Right renal pelvis (tissue), 4 donors: Measurements from ENCODE around the gene ARHGAP15. TPM values are rescaled to one million over a fixed set of nuclear protein-coding genes. Genes with fewer than 3 reads are reported as not detected.

ENCODE experiments used
- DNase-seq, 4 donors: peaks; one replicate each; pipeline ENCODE4 v3.0.0-alpha.2; 2013; ENCODE audit warnings: low read depth in 4 of 4, low spot score in 3 of 4, missing footprints in 1 of 4
- polyA plus RNA-seq, 4 donors: library from polyadenylated mRNA; unstranded; fragments of 120-200 nt; gene quantifications; one replicate each; pipeline ENCODE4 v1.2.1, GENCODE V29; 2013; ENCODE audit not compliant: insufficient read length in 4 of 4

The ARHGAP15 gene
- polyA plus RNA-seq, 4 donors, result 4.3 to 7.5 (median 6.1) TPM

DNA sequence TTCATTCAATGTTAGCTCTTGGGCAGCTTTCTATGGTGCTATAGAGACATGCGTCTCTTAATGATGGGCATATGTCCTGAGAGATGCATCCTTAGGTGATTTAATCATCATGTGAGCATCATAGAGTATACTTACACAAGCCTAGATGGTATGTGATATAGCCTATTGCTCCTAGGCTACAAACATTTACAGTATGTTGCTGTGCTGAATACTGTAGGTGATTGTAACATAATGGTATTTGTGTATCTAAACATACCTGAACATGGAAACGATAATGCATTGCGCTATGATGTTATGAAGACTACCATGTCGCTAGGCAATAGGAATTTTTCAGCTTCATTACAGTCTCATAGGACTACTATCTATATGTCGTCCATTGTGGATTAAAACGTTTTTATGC, 89.4 kb downstream of the ARHGAP15 start:
- no peak for DNase-seq

DNA sequence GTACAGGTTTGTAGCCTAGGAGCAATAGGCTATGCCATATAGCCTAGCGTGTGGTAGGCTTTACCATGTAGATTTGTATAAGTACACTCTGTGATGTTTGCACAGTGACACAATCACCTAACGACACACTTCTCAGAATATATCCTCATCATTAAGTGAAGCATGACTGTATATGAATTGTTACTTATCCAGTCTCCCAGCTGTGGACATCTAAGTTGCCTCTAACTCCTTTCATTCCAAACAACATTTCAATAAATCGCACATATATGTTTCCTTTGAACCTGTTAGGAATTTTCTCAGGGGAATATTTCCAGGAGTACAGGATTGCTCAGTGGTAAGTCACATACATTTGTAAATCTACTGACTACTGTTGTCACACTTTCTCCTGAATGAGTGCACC, 90.0 kb downstream of the ARHGAP15 start:
- no peak for DNase-seq

DNA sequence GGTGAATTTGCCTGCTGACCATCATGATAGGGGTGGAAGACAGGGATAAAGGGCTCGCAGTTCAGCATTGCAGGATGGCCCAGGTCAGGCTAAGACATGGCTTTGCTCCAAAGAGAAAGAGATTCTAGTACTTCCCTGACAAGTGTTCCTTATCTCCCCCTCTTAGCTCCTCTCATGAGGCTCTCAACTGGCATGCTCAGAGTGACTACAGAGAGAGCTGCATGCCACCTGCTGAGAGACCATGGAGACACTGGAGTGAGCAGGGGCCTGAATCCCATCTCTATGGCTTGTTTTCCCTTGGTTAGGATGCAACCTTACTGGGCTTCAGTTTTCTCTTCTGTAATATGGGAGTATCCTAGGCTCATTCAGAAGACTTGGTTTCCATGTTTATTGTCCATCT, 94.3 kb downstream of the ARHGAP15 start:
- DNase-seq, result no peak

DNA sequence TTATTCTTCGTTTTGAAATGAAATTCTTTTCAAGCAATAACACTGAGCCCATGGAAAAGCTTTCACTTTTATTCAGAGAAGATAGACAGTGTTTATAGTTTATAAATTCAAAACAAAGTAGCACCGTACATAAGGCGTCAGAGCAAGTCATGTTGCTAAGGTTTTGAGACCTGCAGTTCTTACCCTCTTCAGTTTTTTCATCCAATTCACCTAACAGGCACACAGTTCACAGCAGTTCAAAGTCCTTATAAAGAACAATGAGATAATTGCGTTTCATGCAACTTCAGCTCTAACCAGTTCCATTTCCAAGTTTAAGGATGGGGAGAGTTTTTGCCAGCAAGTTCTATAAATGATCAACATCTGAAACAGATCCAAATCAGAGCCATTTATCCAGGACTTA, 96.7 kb downstream of the ARHGAP15 start:
- no peak for DNase-seq

DNA sequence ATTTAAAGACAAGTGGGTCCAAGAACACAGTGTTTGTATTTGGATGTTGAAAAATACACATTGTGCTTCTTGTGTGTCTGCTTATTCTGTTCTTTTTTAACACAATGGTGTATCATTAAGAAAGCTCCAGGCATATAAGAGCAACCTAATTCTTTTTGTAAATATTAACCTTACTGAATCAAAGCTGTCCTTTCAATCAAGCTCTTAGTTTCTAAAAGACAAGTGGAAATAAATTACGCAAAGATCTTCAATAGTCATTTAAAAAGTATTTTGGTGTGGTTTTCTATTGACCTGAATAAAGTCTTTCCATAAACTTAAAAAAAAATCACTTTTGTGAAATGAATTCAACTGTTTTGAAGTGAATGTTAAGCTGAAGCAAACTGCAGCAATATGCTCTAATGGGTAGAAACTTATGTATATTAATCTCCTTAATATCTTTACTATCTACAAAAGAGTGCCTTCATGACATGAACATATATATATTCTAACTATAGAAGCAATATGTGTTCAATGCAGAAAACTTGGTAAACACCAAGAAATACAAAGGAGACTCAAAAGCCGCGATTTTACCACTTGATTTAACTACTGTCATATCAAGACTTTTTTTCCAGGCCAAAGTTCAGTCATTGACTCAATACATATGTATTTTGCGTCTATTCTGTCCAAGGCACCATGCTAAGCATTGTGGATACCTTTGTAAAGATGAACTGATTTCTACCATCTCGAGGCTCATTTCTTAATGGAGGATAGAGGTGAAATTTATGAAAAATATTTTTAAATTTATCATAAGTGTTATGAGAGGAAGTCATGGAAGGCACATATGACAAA, 97.7 kb downstream of the ARHGAP15 start:
- no peak for DNase-seq

DNA sequence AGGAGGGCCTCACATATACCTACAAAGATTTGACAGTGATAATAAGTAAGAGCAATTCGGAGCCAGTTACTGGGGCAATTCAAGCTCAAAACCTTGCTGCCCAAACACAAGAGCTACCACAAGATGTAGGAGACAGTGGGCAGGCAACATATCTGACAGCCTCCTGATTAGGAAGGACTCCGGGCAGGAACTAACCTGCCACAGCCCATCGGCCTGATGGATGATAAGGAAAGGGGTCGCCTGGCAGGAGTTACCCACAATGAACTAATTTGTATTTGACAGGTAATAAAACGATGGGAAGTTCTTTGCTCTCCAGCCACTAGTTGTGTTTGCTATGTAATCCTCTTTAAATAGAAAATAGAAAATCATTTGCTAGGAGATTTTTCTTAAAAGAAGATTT, 100.2 kb downstream of the ARHGAP15 start:
- no peak for DNase-seq

DNA sequence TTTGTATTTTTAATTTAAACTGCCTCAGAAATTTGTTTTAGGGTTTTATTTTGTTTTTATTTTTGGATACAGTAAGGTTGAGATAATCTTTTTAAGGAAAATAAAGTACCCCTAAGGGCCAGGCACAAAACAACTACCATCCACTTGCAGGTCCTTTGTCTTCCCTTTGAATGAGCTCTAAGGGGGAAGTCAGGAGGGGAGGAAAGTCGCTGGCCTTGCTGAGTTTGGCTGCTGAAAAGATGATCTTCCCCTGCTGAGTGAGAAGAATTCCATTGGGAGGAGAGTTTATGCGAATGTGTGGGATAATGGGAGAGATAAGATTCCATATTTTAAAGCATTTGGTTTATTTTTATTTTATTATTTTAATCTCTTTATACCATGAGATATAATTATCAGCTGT, 100.7 kb downstream of the ARHGAP15 start:
- DNase-seq, result no peak

DNA sequence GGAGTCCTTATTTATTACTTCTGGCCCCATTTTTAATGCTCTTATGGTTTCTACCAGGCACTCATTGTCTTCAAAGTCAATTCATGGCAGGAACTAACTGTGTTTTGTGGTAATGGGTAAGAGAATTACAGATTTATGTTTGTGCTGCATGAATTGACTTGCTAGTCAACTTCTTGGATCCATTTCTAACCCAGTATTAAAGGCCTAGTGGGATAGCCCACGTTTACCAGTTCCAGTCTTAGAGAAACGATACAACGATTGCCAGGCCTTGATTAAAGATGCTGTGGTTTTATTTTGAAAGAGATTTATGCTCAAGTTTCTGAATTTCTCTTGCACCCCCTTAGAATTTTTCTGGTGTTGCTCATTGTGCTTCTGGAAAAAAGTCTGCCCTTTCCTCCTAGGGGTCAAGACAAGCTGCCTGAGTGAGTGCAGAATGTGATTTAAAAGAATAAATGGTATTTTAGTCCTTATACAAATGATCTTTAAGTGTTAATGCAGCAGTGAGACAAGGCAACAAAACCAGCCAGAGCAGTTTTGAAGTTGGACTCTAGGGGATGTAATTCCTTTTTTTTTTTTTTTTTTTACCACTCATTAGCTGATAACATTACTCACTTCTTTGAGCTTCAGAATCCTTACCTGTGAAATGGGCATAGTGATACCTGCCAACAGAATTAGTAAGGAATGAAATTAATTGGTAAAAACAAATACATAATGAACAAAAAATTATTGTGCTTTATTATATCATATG, 101.5 kb downstream of the ARHGAP15 start:
- DNase-seq, result no peak

DNA sequence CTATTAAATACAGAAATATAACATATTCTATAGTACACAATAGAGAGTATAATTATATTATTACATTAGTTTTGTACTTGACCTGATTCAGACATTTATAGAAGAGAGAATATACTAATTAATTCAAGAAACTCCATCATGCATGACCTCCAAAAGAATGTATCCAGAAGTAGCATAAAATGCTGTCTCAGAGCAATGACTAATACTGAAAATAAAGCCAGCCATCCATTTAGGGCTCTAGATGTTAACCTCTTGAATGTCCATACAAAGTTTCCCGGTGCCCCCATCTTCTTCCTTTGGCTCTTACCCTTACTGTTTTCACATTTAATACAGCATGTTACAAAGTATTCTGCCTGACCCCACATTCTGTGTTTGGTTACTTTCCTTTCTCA, 102.0 kb downstream of the ARHGAP15 start:
- DNase-seq, result no peak

DNA sequence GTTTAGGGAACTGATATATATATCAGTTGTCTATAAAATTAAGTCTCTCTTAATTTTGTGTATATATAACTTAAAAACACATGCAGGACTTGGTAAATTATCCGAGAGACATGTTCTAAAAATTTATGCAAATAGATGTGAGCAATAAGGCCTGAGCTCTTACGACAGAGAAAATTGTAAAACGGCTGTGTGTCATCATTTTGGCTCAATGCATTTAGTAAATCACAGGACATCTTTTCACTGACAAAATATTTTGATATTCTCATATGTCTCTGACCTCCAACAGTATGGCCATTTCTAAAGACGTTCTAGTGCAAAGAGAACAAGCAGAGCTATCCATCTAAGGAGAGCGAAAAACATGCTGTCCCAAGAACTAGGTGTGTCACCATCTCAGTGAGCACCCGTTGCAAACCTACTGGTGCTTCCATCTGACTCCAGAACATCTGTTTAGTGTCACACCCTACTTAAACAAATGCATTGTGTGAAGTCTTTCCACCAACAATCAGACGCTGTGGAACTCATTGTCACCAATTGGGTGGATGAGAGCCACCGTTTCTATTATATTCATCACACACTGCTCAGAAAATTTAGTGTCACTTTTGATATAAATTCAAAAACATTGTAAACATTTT, 108.0 kb downstream of the ARHGAP15 start:
- no peak for DNase-seq

DNA sequence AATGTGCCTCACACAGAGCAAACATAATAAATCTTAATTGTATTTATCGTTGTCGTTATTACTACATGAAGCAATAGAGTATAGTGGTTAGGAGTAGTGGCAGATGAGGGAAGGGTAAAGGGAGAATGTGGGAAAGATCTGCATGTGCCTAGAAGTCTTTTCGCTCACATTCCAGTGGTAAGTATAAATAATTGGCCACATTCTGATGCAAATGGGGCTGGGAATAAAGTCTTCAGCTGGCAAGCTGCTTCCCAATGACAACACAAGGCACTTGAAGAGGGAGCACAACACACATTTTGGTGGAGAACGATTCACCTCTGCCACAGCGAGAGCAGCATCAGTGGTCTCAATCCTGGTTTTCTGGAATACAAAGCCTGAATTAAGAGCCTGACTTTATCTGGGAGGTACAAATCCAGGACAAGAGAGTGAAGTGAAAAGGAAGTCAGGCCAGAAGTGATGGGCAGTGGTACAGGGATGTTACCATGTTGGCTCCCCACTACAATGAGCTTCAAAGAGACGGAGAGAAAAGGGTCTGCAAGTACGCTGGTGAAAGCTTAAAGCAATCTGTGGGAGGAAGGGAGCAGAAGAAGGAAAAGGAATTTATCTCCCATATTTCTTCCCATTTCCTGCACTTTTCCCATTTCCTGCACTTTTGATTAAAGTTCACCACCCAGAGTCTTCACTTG, 112.3 kb downstream of the ARHGAP15 start:
- no peak for DNase-seq

DNA sequence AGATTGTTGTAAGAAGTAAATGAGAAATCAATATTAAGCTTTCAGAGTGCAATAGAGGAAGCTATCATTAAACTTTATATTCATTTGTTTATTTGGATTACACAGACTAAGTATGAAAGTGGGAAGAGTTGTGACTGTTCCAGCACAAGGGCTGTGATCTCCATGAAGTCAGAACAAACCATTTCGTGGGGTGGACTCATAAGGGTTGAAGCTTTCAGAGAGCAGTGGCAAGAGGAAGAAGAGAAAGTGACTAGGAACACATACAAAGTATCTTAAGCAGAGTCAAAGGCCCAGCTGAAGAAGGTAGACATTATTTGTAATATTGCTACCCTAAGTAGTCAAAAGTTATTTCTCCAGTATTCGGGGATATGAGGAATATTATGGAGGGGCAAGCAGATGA, 117.0 kb downstream of the ARHGAP15 start:
- DNase-seq, result no peak

DNA sequence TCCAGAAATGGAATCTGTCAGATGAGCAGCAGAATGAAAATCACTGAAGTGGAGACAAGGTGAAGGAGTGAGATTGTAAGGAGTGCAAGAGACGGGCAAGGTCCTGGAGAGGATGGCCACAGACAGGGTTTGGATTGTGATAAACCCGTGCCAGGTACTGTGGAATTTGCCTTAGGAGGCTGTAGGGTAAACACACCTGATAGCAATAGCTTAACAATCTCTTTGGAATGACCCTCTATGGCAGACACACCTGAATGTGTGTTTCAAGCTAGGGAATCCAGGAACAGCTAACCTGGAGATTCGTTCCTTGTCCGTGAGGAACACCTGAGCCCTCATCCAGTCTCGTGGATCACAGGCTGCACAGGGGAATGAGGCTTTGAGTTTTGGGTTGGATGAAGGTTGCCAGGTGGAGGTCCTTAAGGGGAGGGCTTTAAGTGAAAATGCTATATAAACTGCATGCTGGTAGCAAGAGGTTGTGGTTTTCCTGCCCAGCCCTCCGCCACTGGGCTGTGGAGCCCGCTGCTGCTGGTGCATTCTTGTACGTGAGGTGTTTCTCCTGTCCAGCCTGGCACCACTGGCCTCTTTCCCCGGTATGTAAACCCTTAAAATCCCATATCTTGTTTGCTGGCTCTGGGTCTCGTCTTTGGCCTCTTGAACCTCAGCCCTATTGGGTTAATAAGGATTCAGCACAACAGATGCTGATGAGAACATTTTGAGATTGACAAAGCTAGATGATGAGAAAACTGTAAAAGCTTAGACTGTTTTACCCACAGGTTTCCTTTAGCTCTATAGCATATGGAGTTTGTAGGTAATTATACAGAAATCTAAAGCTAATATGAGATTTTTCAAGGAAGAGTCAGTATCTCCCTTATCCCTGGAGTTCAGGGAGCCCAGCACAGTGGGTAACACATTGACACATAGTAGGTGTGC, 117.9 kb downstream of the ARHGAP15 start:
- DNase-seq, result no peak

DNA sequence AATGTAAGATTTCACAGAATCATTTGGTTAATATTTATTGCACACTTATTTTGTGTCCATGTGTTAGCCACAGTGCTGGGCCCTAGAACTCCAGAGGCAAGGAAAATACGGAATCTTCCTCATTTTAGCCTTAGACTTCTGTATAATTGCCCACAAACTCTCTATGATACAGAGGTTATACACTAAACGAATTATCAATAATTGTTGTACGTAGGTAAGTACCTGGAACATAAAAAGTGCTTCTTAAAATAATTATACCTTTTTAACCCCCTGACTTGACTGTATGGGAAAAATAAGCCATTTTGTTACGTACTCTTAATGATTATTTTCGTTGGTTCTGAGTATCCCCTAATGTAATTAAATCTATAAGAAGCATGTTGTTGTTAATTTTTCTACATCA, 119.4 kb downstream of the ARHGAP15 start:
- DNase-seq, result no peak

DNA sequence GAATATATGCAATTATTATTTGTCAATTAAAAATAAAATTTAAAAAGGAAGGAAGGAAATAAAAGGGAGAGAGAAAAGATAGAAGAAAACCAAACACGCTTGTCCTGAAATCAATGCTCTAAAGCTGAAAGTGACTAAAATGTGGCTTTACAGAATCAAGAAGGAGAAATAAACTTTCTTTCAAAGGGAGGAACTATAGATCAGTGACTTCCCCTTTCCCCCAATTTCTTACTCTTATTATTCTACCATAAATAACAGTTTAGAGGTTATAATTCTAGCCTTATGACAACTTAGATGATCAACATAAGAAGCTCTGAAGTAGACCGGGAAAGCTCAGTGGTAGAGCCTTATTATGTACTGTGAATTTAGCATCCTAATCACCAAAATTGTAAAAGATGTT, 122.5 kb downstream of the ARHGAP15 start:
- no peak for DNase-seq

DNA sequence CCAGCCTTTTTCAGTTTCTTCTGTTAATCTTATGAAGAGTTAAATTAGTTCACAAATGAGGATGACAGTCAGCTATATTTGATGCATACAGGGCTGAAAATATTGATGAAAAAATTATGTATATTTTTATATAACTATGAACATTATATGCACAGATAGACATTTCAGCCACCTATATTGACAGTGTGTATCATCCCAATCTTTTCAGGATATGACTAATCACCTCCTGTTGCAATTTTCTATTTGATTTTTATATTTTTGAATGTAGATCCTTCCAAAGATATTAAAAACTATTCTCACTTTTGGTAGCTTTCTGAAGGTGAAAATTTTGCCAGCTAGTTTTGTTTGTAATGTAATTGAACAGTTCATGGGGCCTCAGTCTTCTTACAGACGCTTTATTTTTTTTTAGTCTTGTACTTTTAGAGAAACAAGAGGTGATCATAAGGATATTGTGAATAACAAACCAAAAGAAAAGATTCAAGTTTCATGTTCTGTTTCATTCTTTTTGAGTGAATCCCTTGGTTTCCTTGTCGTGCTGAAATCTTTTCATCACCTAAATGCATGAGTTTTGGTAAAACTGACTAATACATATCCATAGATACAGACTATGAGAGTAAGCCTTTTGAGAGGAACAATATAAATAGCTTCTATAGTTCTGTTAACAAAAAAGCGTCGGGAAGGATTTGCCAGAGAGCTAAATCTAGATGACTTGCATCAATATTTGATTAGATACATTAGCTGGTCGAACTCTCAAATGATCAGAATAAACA, 123.1 kb downstream of the ARHGAP15 start:
- DNase-seq, result no peak

DNA sequence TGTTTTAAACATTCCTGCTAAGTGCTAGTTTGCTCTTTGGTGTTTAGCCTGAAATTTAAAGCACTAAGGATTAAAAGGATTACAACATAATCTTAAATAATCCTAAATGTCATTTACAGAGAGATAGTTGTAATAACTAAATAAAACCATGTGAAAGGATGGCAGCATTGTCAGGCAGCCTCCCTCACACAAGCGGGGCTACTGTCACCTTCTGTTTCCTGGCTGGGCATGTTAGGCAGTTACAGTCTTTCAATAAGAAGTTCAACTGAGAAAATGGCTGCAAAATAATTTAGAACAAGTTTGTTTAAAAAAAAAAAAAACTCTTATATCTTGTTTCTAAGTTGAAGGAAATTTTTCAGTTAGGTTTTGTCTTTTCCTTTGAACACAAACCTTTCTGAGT, 124.9 kb downstream of the ARHGAP15 start:
- no peak for DNase-seq

DNA sequence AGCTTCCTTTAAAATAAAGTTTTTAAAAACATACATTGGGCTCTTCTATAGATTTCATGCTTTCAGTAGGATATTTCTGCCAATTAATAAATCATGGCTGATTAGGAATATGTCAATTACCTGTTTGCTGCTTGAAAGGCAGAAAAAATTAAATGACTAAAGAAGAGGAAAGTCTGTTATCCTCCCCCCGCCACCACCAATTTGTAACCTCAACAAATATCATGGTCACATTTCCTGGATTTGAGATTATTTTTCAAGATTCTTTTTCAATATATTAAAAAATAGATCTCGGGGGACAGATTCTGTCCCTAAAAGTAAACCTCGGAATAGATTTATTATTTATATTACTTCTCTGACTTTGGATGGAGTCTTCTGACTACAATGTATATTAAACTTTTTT, 125.9 kb downstream of the ARHGAP15 start:
- DNase-seq, result no peak

DNA sequence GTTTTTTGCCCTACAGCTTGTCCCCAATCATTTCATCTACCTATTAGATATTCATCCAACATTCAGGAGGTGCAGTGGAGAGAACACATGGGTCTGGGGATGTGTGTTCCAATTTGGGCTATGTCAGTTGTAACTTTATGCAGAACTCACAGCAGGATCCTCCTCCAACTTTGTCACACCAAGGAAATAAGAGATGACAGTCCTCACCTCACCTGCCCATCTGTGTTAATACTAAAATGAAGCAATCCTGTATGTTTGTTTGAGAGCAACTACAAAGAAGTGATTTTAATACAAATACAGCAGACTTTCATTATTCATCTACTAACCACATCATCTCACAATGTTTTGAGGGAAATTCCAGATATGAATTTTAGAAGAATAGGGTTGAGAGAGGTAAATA, 126.7 kb downstream of the ARHGAP15 start:
- no peak for DNase-seq
